ENCODE data around the gene CTNNA1. TPM values are rescaled to one million over a fixed set of nuclear protein-coding genes. Genes with fewer than 3 reads are reported as not detected.

CTNNA1 gene
- total and polyA plus RNA-seq, 2 experiments from 2014 or later: 194 to 393 TPM

GRCh38 chr5:138983984-138984383 is 230.8 kb downstream of the CTNNA1 start:
- no peak for DNase-seq
- H3F3A ChIP-seq (ENCODE audit: insufficient read depth): peaks cover 15% of the 10 kb centered on the region
- TF ChIP-seq EZH2phosphoT487 (IDR thresholded peaks at IDR 0.05; ENCODE audit: insufficient read depth, low read depth) (no peak), EZH2 (IDR thresholded peaks at IDR 0.05; ENCODE audit: insufficient read depth, poor library complexity, severe bottlenecking) (no peak)
- in situ Hi-C loops (cut with MboI): no loop called here
- no peak overlapping the region for H2AFZ ChIP-seq
- no peaks in the 10 kb centered on the region for H4K20me1 ChIP-seq (ENCODE audit: insufficient read depth)
- 95 to 97% methylated on average over 2 of the region's 2 CpGs for WGBS, 2 experiments (ENCODE audit: low coverage in 1 of 2, low lambda C conversion rate in 2 of 2, missing lambda C conversion rate in 2 of 2)
- no peak overlapping the region for H3K4me2 ChIP-seq (ENCODE audit: unreplicated experiment)
- no peaks in the 10 kb centered on the region for H3K27me3 ChIP-seq (replicated peaks; ENCODE audit: insufficient read depth)
- no peak overlapping the region for H3K9ac ChIP-seq
- no peaks in the 10 kb centered on the region for H3K9me2 ChIP-seq (ENCODE audit: insufficient read depth)
- H3K4me3 ChIP-seq: no peak overlapping the region
- H3K79me2 ChIP-seq (ENCODE audit: insufficient read depth): no peaks in the 10 kb centered on the region
- H3K9me3 ChIP-seq (ENCODE audit: low read depth): no peaks in the 10 kb centered on the region
- H3K27ac ChIP-seq: no peak overlapping the region
- peaks cover 29% of the 10 kb centered on the region for H3K4me1 ChIP-seq (ENCODE audit: insufficient read depth)
- H3K36me3 ChIP-seq (ENCODE audit: low read depth): no peaks in the 10 kb centered on the region

Other genes starting within 250 kb of the CTNNA1 start
- 124 and 136 TPM in 2 replicates for gene ETF1, start 210.2 kb upstream of the CTNNA1 start, total RNA-seq (2014; rRNA removed; shearing (Covaris generic))
- 74.1 and 76.0 TPM in 2 replicates for gene ETF1, start 210.2 kb upstream of the CTNNA1 start, polyA plus RNA-seq (2016; fragmentation: Nextera tagmentation; extraction: Ambion mirVana)
- gene HSPA9, start 178.0 kb upstream of the CTNNA1 start, total RNA-seq (2014; rRNA removed; shearing (Covaris generic)): 380 and 564 TPM in 2 replicates
- 225 and 233 TPM in 2 replicates for gene HSPA9, start 178.0 kb upstream of the CTNNA1 start, polyA plus RNA-seq (2016; fragmentation: Nextera tagmentation; extraction: Ambion mirVana)
- gene LRRTM2, start 121.9 kb downstream of the CTNNA1 start, total RNA-seq (2014; rRNA removed; shearing (Covaris generic)): 0.11 and 0.38 TPM in 2 replicates
- gene LRRTM2, start 121.9 kb downstream of the CTNNA1 start, polyA plus RNA-seq (2016; fragmentation: Nextera tagmentation; extraction: Ambion mirVana): 0.22 and 0.71 TPM in 2 replicates